DLD1 (cell line): ENCODE results near the gene IL17RA.

Experiments
- in situ Hi-C: cut with HindIII; loops from 2 replicates; pipeline ENCODE4 v1.10.0; 2017; ENCODE audit warnings: low sequenced_read_pairs

Gene IL17RA

GRCh38 chr22:17083811-17084441, 874 bp upstream of the IL17RA start:
- in situ Hi-C loops, result no loop called here

- in situ Hi-C loops, result no loop called here
Observed at GRCh38 chr22:17085277-17086181, 729 bp downstream of the IL17RA start.

- in situ Hi-C loops, result no loop called here
Observed at GRCh38 chr22:17086296-17086695, 1.5 kb downstream of the IL17RA start.

GRCh38 chr22:17086788-17087497, 2.1 kb downstream of the IL17RA start:
- in situ Hi-C loops, result no loop called here

DNA sequence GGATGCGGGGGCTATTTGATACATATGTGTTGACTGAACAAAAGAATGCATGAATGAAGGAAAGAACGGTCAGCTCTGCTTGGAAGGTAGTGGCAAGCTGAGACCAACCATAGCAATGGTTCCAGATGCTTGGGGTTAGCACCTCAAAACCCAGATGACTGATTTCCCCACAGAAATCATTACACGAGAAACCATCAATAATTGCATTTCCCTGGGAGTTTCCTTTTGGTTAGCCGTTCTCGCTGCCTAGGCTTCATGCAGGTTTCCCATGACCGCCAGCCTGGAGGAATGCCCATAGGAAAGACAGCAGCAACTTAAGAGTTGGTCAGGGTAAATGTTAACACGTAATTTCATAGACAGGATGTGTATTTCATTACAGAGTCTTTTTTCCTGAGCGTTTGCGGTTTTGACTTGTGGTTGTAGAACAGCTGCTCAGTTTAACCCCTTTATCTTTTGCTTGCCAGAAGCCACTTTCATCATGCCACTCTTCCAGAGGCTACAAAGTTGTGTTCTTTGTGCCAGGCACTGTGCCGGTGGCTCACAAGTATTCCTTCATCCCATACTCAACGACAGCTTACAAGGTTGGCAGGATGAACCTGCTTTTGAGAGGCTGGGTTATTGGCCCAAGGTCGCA, 2.8 kb downstream of the IL17RA start:
- in situ Hi-C loops, result no loop called here

DNA sequence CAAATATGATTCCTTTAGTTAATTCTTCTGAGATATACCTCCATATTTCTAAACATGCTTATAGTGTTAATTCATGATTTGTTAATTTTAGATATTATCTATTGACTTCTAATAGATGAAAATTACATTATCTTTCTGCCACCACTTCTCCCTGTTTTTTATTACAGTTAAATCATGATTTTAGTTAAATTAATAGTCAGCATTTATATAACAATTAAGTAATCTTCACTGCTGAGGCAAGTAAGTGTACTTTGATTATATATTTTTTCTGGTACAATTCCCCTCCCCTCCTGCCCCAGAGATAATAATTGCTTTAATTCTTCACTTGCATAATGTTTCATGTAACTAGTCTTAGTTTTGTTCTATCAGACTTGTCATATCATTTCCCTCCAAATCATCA, 5.8 kb downstream of the IL17RA start:
- in situ Hi-C loops, result no loop called here

DNA sequence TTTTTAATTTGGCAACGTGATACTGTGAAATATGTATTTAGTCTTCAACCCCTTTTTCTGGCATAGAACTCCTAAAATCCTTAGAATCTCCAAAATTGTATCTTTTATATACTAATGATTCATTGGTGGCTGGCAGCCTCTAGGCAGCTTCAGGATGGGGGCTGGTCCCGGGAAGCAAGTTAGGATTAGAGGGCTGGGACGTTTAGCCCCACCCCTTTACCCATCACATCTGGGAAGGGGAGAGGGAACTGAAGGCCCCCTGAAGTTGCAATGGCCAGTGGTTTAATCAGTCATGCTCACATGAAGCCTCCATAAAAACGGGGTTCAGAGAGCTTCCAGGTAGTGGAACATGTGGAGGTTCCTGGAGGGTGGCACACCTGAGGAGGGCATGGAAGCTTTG, 7.1 kb downstream of the IL17RA start:
- in situ Hi-C loops, result no loop called here

GRCh38 chr22:17093081-17093480, 8.3 kb downstream of the IL17RA start:
- in situ Hi-C loops, result no loop called here

GRCh38 chr22:17095538-17095937, 10.7 kb downstream of the IL17RA start:
- in situ Hi-C loops, result no loop called here

GRCh38 chr22:17096071-17096470, 11.3 kb downstream of the IL17RA start:
- in situ Hi-C loops, result no loop called here

DNA sequence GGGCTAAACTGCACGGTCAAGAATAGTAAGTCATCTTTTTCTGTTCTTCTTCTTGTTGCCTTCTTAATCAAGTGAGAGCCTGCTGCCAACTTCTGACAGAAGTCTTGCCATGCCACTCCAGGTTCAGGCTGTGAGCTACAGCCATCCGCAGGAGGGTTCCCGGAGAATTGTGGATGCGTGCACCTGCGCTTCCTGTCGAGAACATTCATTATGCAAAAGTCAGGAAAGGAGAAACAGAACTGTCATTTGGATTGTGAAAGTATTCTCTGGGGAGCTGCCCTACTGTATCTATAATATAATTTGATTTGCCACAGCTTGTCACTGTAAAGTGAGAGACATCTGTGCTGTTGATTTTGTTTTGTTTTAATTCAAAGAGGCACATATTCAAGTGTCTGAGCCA, 12.3 kb downstream of the IL17RA start:
- in situ Hi-C loops, result no loop called here

- in situ Hi-C loops, result no loop called here
Observed at GRCh38 chr22:17097701-17098100, 12.9 kb downstream of the IL17RA start.

GRCh38 chr22:17098379-17098819, 13.6 kb downstream of the IL17RA start:
- in situ Hi-C loops, result no loop called here

- in situ Hi-C loops, result no loop called here
Observed at GRCh38 chr22:17100621-17101020, 15.8 kb downstream of the IL17RA start.

DNA sequence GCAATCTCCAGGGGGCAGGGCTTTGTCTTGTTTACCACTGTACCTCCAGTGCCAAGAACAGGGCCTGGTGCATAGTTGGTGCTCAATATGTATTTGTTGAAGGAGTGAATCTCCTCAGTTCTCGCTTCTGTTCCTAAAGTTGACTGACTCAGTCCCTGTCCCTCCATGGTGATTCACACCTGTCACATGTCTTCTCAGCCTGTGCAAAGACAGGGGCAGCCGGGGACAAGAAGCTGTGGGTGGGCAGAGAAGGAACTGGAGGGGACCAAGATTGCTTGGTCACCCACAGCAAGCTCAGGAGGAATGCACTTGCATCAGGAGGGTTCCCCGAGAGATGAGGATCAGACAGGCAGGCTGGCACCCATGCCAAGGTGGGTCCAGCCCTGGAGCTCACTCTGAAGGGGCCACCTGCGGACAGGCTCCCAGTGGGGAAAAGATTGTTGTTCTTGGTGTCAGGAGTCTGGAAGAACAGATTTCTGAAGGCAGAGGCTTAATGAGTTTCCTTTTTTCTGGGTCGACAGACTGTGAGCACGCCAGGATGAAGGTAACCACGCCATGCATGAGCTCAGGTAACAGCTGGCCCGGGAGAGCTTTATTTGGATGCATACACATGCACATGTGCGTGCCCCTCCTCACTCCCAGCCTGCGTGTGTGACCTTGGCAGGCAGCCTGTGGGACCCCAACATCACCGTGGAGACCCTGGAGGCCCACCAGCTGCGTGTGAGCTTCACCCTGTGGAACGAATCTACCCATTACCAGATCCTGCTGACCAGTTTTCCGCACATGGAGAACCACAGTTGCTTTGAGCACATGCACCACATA, 16.9 kb downstream of the IL17RA start:
- in situ Hi-C loops, result no loop called here

- in situ Hi-C loops, result no loop called here
Observed at GRCh38 chr22:17102297-17102667, 17.5 kb downstream of the IL17RA start.

- in situ Hi-C loops, result no loop called here
Observed at GRCh38 chr22:17103351-17103750, 18.6 kb downstream of the IL17RA start.

DNA sequence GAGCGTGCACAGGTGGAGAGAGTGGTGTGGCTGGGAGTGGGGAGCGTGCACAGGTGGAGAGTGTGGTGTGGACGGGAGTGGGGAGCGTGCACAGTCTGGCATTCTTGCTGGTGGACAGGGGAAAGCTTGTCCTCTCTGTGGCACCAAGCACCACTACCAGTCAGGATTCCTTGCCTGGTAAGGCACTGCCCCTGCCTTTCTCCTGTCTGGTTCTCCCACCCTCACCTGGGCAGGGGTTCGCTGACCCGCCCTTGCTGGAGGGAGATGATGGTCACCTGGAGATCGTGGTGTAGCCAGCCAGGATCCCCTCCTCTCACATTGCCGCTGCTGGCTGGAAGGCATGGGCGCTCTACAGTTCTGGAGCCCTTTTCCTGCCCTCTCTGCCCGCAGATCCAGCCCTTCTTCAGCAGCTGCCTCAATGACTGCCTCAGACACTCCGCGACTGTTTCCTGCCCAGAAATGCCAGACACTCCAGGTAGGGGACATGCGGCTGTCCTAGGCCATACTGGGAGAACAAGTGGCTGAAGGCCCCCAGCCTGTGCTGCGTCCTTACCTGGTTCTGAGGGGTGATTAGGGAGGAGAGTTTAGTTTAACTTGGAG, 19.6 kb downstream of the IL17RA start:
- in situ Hi-C loops, result no loop called here

GRCh38 chr22:17105143-17106129, 20.6 kb downstream of the IL17RA start:
- in situ Hi-C loops, result no loop called here
